Measurements from ENCODE around the gene NPW.

The NPW gene

GRCh38 chr16:1976216-1976520, 43.4 kb upstream of the NPW start:
- no peak for DNase-seq (ENCODE audit: extremely low spot score)
- POLR2A ChIA-PET = interaction anchor here (0.6 to 3.1 kb wide), 2 partner anchors 11 to 33 kb away, joined by 3 to 45 read pairs; partner anchors contain the start of genes MSRB1, RNF151 and RPS2

GRCh38 chr16:1976951-1977874, 42.4 kb upstream of the NPW start:
- ChIA-PET POLR2A (interaction anchor here (0.6 to 3.1 kb wide), 2 partner anchors 12 to 18 kb away, joined by 4 to 45 read pairs; partner anchors contain the start of genes NDUFB10, RNF151 and RPS2), CTCF (no interaction called here)
- no peak for DNase-seq (ENCODE audit: extremely low spot score)
- TF ChIP-seq HDGF (IDR thresholded peaks at IDR 0.05; ENCODE audit: borderline replicate concordance) (no peak), FOXA1 (IDR thresholded peaks at IDR 0.05) (no peak), LEF1 (IDR thresholded peaks at IDR 0.05; ENCODE audit: borderline replicate concordance) (no peak)

More at GRCh38 chr16:1976216-1976520, 43.4 kb upstream of the NPW start:
- no peak for TF ChIP-seq FOXA1 (IDR thresholded peaks at IDR 0.05)
- TF ChIP-seq SP1 (IDR thresholded peaks at IDR 0.05) = no peak
- no peak for TF ChIP-seq ARNT (IDR thresholded peaks at IDR 0.05)
- no peak for TF ChIP-seq ZNF384 (IDR thresholded peaks at IDR 0.05)
- TF ChIP-seq L3MBTL2 (conservative IDR thresholded peaks at IDR 0.05) = no peak
- TF ChIP-seq TARDBP (IDR thresholded peaks at IDR 0.05) = no peak
- no peak for TF ChIP-seq HDGF (IDR thresholded peaks at IDR 0.05; ENCODE audit: borderline replicate concordance)
- TF ChIP-seq ELF4 (IDR thresholded peaks at IDR 0.05) = no peak
- no peak for TF ChIP-seq NFRKB (IDR thresholded peaks at IDR 0.05)
- TF ChIP-seq FOXM1 (IDR thresholded peaks at IDR 0.05; ENCODE audit: borderline replicate concordance) = no peak
- CTCF ChIA-PET = no interaction called here

GRCh38 chr16:1977875-1978268, 41.7 kb upstream of the NPW start:
- TF ChIP-seq SUZ12 (IDR thresholded peaks at IDR 0.05) (no peak), FOXK2 (IDR thresholded peaks at IDR 0.05) (no peak), PKNOX1 (IDR thresholded peaks at IDR 0.05) (no peak), L3MBTL2 (conservative IDR thresholded peaks at IDR 0.05) (no peak), ELF4 (IDR thresholded peaks at IDR 0.05) (no peak), FOXM1 (IDR thresholded peaks at IDR 0.05; ENCODE audit: borderline replicate concordance) (no peak), ZNF384 (IDR thresholded peaks at IDR 0.05) (no peak), HDGF (IDR thresholded peaks at IDR 0.05; ENCODE audit: borderline replicate concordance) (no peak), SP1 (IDR thresholded peaks at IDR 0.05) (no peak), ARNT (IDR thresholded peaks at IDR 0.05) (no peak), LEF1 (IDR thresholded peaks at IDR 0.05; ENCODE audit: borderline replicate concordance) (no peak), BHLHE40 (IDR thresholded peaks at IDR 0.05; ENCODE audit: borderline replicate concordance) (no peak), CTBP1 (IDR thresholded peaks at IDR 0.05; ENCODE audit: borderline replicate concordance) (no peak), NFRKB (IDR thresholded peaks at IDR 0.05) (no peak), TARDBP (IDR thresholded peaks at IDR 0.05) (no peak), FOXA1 (IDR thresholded peaks at IDR 0.05) (no peak)
- no peak for DNase-seq (ENCODE audit: extremely low spot score)
- POLR2A ChIA-PET = interaction anchor here (3.1 kb wide), 1 partner anchor 13 kb away, joined by 45 read pairs; the partner anchor contains the start of genes RNF151 and RPS2
- CTCF ChIA-PET = no interaction called here

- TF ChIP-seq ARNT (IDR thresholded peaks at IDR 0.05) (no peak), FOXA1 (IDR thresholded peaks at IDR 0.05) (no peak), TARDBP (IDR thresholded peaks at IDR 0.05) (no peak), FOXM1 (IDR thresholded peaks at IDR 0.05; ENCODE audit: borderline replicate concordance) (no peak), SP1 (IDR thresholded peaks at IDR 0.05) (no peak), FOXK2 (IDR thresholded peaks at IDR 0.05) (no peak), BHLHE40 (IDR thresholded peaks at IDR 0.05; ENCODE audit: borderline replicate concordance) (no peak), SUZ12 (IDR thresholded peaks at IDR 0.05) (no peak), ELF4 (IDR thresholded peaks at IDR 0.05) (no peak), L3MBTL2 (conservative IDR thresholded peaks at IDR 0.05) (no peak), NFRKB (IDR thresholded peaks at IDR 0.05) (no peak), ZNF384 (IDR thresholded peaks at IDR 0.05) (no peak), HDGF (IDR thresholded peaks at IDR 0.05; ENCODE audit: borderline replicate concordance) (no peak), PKNOX1 (IDR thresholded peaks at IDR 0.05) (no peak), LEF1 (IDR thresholded peaks at IDR 0.05; ENCODE audit: borderline replicate concordance) (no peak), CTBP1 (IDR thresholded peaks at IDR 0.05; ENCODE audit: borderline replicate concordance) (no peak)
- ChIA-PET POLR2A (interaction anchor here (3.1 kb wide), 1 partner anchor 13 kb away, joined by 45 read pairs; the partner anchor contains the start of genes RNF151 and RPS2), CTCF (no interaction called here)
- DNase-seq (ENCODE audit: extremely low spot score) = no peak
These were observed 41.0 kb upstream of the NPW start for GRCh38 chr16:1978476-1979120.

- ChIA-PET POLR2A (interaction anchor here (3.1 to 9.2 kb wide), 3 partner anchors 8 to 14 kb away, joined by 27 to 88 read pairs (median 45); partner anchors contain the start of genes RNF151, RPS2 and TBL3), CTCF (no interaction called here)
- TF ChIP-seq NFRKB (IDR thresholded peaks at IDR 0.05) = no peak
- TF ChIP-seq LEF1 (IDR thresholded peaks at IDR 0.05; ENCODE audit: borderline replicate concordance) = no peak
- no peak for DNase-seq (ENCODE audit: extremely low spot score)
These were observed 40.1 kb upstream of the NPW start for GRCh38 chr16:1979271-1980029.

Data from HEK293T (cell line).